Fibroblast of pulmonary artery (primary cell): ENCODE data around the gene SYS1.

Experiments used
- DNase-seq: peaks from one replicate; pipeline ENCODE4 v3.0.0-alpha.2; 2010; ENCODE audit warnings: low read depth
- H3K4me3 ChIP-seq: replicated peaks from 2 replicates; pipeline ENCODE4 v1.5.1; 2011; ENCODE audit warnings: low read depth, mild to moderate bottlenecking, control low read depth, low read length, moderate library complexity
- TF ChIP-seq, protein P1 (sequence below): IDR thresholded peaks from 2 replicates; pipeline ENCODE4 v1.5.1; 2011; ENCODE audit warnings: mild to moderate bottlenecking, control low read depth, low read length, inconsistent platforms; ENCODE audit errors: missing control alignments

SYS1 gene

DNA sequence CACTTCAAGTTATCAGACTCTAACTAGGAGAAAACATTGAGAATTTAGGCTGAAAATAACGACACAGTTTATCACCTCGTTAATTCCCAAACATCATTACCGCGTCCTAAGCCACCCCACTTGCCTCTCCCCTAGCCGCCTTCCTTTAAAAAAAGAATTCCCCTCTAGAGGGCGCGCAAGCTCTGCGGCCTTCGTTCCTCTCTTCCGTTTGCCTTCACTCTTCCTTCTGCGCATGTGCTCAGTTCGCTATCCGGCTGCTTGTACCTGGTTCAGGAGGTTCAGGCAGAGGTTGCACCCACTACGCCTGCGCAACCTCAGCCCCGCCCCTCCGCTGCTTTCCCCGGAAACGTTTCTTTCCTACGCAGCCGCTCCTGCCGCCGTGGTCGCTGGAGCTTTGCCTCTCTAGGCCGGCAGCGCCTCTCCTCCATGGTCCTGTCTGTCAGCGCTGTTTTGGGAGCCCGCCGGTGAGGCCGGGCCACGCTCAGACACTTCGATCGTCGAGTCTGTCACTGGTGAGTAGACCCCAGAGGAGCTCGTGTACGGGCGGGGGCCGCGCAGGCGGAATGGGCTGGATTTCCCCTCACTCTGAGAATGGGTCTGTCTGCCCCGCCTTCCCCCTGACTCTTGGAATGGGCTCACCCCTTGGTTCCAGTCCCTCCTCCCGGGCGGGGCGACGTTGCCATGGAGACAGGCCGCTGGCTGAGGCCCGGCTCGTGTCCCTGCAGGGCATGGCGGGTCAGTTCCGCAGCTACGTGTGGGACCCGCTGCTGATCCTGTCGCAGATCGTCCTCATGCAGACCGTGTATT is at the start of gene SYS1:
TSS of gene SYS1 (plus strand) at position 353 of the 807 bp plus-strand sequence. CDS start at position 729, 376 bp downstream.
- TF ChIP-seq, protein P1, sequence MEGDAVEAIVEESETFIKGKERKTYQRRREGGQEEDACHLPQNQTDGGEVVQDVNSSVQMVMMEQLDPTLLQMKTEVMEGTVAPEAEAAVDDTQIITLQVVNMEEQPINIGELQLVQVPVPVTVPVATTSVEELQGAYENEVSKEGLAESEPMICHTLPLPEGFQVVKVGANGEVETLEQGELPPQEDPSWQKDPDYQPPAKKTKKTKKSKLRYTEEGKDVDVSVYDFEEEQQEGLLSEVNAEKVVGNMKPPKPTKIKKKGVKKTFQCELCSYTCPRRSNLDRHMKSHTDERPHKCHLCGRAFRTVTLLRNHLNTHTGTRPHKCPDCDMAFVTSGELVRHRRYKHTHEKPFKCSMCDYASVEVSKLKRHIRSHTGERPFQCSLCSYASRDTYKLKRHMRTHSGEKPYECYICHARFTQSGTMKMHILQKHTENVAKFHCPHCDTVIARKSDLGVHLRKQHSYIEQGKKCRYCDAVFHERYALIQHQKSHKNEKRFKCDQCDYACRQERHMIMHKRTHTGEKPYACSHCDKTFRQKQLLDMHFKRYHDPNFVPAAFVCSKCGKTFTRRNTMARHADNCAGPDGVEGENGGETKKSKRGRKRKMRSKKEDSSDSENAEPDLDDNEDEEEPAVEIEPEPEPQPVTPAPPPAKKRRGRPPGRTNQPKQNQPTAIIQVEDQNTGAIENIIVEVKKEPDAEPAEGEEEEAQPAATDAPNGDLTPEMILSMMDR: peak; percentile 90
- H3K4me3 ChIP-seq: peak within 1 kb of the TSS; percentile 83
- peak; percentile 99 for DNase-seq

DNA sequence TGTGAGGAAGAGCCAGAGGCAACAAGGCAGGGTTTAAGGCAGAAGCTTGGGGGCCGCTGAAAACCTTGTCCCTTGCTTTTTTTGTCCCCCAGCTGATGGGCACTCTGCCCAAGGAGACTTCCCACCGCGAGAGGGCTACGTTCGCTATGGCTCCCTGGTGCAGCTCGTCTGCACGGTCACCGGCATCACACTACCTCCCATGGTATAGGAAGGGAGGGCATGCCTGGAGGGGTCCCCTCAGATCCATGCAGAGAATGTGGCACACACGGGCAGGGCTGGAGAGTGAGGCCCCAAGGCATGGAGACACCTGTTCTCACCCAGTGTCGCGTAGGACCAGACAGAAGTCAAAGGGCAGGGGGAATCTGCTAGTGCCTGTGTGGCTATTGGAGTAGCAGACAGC is 49.0 kb upstream of the SYS1 start:
- DNase-seq: no peak
- TF ChIP-seq, protein P1: no peak
- H3K4me3 ChIP-seq: no peak overlapping the region

DNA sequence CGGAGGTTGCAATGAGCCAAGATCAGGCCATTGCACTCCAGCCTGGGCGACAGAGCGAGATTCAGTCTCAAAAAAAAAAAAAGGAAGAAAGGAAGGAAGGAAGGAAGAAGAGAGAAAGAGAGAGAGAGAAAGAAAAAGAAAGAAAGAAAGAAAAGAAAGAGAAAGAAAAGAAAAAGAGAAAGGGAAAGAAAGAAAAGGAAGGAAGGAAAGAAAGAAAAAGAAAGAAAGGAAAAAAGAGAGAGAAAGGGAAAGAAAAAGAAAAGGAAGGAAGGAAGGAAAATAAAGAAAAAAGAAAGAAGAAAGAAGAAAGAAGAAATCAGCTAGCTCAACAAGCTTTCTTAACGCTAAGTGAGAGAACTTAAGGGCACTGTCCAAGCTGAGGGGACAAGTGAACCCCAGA is 47.3 kb upstream of the SYS1 start:
- no peak for DNase-seq
- H3K4me3 ChIP-seq: no peak overlapping the region
- TF ChIP-seq, protein P1: no peak

DNA sequence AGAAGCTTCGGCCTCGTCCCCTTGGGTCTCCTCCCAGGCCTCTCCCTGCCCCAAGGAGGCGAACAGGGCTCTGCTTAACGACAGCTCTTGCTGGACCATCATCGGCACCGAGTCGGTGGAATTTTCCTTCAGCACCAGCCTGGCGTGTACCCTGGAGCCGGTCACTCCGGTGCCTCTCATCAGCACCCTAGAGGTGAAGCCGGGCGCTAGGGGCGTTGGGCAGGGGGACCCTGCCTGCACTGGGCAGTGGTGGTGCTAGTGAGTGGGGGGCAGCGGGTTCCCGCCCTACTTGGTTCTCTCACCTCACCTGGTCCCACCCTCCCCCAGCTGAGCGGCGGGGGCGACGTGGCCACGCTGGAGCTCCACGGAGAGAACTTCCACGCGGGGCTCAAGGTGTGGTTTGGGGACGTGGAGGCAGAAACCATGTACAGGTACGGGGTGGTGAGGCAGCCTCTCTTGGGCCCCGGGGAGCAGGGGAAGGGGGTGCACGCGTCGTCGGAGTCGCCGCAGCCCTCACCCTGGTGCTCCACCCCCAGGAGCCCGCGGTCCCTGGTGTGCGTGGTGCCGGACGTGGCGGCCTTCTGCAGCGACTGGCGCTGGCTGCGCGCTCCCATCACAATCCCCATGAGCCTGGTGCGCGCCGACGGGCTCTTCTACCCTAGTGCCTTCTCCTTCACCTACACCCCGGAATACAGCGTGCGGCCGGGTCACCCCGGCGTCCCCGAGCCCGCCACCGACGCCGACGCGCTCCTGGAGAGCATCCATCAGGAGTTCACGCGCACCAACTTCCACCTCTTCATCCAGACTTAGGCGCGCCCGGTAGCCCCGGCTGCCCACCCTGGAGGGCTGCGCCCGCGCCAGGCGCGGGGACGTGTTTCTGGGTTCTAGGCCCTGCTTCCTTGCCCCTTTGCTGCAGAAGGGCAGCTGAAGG is 46.5 kb upstream of the SYS1 start:
- TF ChIP-seq, protein P1: no peak
- H3K4me3 ChIP-seq: no peak overlapping the region
- no peak for DNase-seq

DNA sequence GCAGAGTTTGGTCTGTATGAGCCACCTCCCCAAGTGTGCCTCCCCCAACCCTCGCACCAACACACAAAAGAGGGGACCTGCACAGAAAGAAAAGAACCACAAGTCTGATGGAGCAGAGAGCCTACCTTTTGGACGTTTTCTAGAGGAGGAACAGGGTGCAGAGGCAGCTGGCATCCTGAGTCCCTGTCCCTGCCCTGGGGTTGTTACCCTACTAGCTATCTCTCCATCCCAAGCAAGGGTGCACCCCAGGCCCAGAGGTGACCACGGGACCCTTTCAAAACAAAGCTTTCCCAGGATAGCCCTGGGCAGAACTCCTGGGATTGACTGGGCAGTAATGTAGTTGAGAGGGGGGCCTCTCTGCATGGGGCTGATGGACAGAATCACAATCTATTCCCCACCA is 45.1 kb upstream of the SYS1 start:
- TF ChIP-seq, protein P1: no peak
- DNase-seq: no peak
- no peak overlapping the region for H3K4me3 ChIP-seq

DNA sequence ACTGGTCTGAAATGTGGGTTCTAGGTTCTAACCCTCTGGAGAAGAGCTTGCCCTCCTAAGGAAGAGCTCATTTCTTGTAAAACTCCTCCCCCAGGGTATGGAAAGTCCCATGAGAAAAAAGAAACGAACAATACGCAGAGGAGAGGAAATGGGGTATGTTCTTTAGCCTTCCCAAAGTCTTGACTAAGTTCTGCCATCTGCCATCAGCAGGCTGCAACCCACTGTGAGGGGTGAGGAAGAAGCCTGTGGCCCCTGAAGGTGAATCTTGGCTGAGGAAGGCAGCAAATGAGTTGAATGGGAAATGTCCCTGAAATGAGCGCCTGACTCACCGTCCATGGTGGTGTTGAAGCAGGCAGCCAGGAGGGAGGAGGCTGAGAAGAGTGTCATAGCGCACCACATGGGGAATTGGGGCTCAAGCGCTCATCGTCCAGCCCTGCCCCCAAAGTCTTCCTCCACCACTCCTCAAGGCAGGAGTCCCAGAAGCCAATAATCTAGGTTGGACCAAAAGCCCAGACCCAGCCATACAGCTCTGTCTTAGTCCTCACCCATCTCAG is 44.5 kb upstream of the SYS1 start:
- TF ChIP-seq, protein P1: no peak
- H3K4me3 ChIP-seq: no peak overlapping the region
- no peak for DNase-seq
